22Rv1 (cell line): ENCODE results near the gene TNIP1.

Experiments used
- ZFX ChIP-seq: fragments of 450-650 bp; IDR thresholded peaks from 2 replicates; pipeline ENCODE4 v1.6.1; 2017; ENCODE audit warnings: antibody characterized with exemption, borderline replicate concordance
- TF ChIP-seq, protein P1 (sequence below): fragments of 450-650 bp; IDR thresholded peaks from 2 replicates; pipeline ENCODE4 v1.5.1; 2017; ENCODE audit warnings: mild to moderate bottlenecking

DNA sequence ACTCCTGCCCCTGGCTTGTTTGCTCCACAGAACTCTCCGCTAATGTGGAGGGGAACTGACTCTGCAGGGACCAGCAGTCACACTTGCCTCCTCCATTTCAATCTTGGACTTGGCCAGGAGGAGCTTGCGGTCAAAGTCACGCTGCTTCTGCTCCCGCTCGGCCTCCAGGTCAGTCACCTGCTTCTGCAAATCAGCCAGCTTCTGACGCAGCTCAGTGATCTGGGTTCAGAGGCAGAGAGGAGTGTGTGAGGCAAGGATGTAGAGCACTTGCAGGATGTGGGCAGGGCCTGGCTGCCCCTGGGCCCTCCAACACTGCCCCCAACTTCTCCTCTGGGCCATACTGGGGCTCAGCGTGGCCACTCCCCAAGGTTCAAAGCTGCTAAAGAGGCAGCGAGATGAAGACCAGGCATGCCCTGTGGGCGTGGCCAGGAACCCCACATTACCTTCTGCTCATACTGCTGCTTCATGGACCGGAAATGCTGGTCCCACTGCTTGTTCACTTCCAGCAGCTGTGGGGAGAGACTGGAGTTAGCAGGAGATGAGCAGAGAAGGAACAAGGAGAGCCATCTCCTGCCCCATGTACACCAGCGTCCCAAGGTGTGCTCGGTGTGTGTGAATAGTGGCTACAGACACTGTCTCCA lies 38.3 kb downstream of the TNIP1 start:
- TF ChIP-seq, protein P1, sequence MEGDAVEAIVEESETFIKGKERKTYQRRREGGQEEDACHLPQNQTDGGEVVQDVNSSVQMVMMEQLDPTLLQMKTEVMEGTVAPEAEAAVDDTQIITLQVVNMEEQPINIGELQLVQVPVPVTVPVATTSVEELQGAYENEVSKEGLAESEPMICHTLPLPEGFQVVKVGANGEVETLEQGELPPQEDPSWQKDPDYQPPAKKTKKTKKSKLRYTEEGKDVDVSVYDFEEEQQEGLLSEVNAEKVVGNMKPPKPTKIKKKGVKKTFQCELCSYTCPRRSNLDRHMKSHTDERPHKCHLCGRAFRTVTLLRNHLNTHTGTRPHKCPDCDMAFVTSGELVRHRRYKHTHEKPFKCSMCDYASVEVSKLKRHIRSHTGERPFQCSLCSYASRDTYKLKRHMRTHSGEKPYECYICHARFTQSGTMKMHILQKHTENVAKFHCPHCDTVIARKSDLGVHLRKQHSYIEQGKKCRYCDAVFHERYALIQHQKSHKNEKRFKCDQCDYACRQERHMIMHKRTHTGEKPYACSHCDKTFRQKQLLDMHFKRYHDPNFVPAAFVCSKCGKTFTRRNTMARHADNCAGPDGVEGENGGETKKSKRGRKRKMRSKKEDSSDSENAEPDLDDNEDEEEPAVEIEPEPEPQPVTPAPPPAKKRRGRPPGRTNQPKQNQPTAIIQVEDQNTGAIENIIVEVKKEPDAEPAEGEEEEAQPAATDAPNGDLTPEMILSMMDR = no peak
- no peak for TF ChIP-seq ZFX
